GM18909 (cell line): ENCODE measurements around the gene NTM.

Experiments used
- ATAC-seq: cut with Tn5 transposase; IDR thresholded peaks from one replicate; pipeline ENCODE4 v1.9.1; 2021; ENCODE audit warnings: mild to moderate bottlenecking; ENCODE audit not compliant: unreplicated experiment, poor library complexity

Gene NTM

DNA sequence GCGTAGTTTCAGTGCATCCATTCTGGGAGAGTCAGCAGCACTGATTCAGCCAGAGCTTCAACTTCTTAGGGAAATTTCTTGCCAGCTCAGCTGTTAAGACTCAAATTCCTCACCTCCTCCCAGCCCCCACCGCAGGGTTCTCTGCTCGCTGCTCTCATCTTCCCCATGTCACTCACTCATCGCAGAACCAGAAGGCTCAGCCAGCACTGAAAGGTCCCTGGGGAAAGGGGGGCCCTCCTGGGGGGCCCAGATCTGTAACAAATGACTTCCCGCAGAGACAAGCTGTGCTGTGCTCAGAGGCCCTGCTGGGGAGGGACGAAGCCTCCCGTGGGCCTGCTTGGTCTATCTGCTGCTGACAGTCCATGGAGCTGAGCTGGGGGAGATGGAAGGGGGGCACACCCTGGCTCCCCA, 220.6 kb downstream of the NTM start:
- ATAC-seq = no peak

DNA sequence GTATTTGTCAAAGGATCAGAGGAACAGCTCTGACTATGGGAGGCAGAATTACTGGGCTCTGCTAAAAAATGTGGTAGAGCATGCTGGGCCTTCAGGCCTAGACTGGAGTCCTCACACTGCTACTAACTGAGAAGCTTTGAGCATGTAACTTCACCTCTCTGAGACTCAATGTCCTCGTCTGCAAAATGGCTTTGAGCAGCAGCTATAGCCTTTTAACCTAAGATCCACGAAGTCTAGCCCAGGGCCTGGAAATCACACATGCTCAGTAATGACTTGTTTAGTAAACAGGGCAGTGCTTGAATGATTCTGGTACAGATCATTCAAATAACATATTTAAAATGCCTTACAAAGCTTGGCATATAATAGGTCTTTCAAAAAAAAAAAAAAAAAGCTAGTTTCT, 221.7 kb downstream of the NTM start:
- ATAC-seq = no peak

DNA sequence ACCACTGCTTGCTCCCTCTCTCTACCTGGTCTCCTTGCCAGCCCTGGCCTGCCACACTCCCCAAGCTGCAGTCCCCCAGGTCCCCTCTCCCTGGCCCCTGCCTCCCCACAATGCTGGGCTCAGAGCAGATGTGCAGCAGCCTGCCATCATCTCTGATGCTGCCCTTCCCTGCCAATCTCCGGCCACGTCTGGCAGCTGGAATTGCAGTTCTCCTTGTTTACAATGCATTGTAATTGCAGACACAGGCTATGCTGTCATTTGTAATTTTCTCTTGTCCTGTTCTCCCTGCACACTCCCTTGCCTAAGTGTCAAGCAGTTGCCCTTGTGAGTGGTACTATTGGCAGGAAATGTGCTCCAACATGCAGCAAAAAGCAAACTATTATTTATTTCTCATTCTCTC, 222.3 kb downstream of the NTM start:
- ATAC-seq = no peak

DNA sequence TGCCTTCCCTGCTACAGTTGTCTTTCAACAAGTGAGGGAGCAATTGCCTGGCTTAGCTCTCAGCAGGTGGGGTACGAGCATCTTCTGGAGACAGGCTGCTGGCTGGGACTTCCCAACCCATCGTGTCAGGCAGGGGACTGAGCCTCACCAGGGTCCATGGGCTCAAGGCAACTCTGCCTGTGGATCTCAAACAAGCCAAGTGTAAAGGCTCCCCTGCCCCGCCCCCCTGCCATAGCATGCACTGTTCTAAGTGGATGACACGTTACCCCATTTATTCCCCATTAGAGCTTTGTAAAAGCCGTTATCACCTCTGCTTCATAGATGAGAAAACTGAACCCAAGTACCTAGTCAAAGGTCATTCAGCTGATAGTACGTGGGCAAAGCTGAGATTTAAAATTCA, 222.9 kb downstream of the NTM start:
- no peak for ATAC-seq

DNA sequence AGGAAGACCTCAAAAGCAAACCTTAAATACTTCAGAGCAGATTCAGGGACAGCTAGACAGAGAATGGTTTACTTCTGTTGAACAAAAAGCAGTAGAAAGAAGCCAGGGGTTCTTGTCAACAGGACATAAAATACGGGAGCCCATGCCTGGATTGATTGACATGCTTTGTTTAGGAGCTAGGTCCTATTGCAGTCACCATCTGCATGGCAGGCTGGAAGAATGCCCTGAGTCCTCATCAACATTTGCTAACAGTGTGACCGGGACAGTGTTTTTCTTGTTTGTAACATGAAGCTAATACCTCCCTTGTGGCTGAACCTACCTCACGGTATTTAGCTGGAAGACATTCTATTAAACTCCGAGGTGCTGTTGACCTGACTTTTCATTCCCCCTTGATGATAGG, 225.4 kb downstream of the NTM start:
- ATAC-seq = no peak

DNA sequence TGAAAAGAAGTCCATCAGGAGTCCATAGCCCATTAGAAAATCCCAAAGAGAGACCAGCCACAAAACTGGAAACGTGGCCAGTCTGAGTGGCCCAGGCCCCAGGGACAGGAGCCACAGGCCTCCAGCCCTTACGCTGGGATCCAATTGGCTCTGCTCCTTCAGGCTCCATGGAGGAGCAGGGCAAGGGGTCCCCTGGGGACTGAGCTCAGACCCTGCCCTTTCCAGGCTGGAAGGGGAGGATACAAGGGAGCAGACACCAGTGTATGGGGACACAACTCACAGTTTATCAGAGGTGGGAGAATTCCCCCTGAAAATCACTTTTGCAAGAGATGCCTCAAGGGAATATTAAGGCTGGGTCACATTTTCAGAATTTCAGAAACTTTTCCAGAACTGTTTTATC, 227.5 kb downstream of the NTM start:
- ATAC-seq = no peak

DNA sequence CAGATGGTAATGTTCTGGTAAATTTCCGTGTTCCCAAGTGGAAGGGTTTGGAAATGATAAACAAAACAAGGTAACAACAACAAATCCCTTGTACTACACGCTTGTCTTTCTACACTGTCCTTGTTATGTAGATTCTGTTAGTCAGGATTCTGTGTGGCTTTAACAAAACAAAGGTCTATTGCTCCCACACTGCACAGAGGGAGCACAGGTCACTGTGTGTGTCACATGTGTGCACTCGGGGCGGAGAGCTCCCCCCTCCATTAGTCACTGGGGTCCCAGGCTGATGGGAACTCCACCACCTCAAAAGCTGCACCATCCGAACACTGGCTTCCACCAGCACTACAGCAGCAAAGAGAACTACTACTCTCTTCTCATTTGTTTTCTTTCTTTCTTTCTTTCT, 227.9 kb downstream of the NTM start:
- ATAC-seq = no peak

DNA sequence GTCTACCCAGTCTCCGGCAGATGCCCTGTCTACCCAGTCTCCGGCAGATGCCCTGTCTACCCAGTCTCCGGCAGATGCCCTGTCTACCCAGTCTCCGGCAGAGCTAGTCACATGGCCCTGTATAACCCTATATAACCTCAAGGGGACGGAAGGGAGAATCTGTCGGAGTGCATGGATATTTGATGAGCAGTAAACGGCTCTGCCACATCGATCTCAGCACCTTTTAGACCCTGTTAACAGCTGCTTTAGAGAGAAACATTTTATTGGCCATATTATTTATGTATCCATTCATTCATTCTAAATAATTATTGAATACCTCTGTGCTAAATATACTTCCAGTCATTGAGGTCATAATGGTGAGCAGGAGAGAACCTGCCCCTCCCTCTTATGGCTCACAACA, 228.9 kb downstream of the NTM start:
- ATAC-seq = no peak

DNA sequence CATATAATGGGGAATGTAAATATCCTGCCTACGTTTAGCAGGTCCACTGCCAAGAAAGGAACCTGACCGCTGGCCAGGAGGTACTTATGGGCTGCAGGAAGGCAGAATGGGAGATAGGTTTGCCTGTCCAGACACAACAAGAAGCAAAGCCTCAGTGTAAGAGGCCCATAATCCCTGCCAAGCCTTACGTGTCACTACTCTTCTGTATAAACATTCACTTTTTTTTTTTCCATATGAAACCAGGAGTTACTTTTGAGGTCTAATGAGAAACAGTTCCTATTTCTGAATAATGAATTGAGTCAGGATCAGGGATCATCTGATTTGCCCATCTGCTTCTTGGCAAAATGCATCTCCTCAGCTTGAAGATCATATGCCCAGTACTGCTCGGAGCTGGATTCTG, 230.2 kb downstream of the NTM start:
- no peak for ATAC-seq

DNA sequence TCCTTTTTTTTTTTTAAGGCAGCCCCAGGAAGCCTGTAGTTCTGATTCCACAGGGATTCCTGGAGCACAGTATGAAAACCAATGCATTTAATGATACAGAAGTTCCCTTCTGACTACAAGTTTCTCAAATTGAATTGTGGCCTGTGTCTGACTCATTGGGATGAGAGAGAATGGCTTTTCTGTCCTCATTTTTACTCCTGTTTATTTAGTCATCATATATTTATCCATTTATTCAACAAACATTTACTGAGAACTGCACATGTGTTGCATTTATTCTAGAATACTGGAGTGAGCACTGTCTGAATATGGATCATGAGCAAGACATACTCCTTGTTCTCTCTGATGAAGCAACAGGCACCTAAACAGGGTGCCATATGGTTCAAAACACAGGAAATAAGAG, 231.2 kb downstream of the NTM start:
- no peak for ATAC-seq

DNA sequence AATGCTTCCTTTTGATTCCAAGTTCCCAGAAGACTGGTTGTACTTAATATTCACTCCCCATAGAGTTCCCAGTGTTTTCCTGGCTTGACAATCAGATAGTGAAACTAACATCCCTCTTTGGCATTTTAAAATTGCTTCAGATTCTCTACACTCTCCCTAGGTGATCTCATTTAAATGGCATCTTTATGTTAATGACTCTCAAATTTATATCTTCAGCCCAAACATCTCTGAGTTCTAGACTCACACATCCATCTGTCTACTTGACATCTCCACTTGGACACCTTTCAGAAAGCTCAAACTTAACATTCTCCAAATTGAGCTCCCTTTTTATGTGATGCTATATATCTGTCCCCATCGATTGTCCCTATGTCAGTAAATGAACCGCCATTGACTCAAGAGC, 232.0 kb downstream of the NTM start:
- no peak for ATAC-seq

DNA sequence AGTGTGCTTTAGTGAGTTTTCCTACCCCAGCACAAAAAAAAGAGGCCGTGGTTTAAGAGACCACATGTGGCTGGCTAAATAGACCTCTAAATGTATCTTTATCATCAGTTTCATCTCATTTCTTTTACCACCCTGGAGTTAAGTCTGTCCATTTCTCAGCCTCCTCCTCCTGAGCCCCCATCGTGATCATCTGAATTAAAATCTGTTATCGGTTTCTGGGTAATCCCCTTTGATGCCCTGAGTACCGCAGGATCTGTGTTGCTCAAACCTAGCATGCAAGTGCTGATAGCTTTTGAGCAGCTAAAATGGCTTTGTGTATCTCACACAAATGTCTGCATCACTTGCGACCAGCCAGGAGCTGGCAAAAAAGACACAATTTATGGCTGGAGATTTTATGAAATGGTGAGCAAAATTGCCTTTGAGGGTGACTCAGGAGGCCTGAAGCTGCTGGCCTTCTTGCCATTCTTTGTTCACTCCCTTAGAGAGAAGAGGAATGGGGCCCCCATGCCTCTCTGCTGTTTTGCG, 236.5 kb downstream of the NTM start:
- no peak for ATAC-seq

DNA sequence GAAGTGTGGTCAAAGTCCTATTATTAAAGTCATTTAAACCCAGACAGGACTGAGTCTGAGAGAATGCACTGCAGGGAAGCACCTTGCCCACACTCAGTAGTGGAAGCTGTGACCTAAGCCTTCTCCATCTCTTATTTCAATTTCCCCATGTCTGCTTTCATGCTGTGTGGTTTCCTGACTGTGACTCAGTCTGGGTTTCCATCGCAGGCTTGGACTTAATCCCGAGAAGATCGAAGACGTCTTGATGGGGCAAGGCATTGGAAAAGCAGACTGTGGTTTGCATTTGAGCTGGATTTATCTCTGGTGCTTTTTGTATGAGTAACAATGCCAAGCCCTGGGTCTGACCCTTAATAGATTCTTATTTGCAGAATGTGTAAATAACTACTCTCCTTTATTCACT, 238.9 kb downstream of the NTM start:
- ATAC-seq = no peak

DNA sequence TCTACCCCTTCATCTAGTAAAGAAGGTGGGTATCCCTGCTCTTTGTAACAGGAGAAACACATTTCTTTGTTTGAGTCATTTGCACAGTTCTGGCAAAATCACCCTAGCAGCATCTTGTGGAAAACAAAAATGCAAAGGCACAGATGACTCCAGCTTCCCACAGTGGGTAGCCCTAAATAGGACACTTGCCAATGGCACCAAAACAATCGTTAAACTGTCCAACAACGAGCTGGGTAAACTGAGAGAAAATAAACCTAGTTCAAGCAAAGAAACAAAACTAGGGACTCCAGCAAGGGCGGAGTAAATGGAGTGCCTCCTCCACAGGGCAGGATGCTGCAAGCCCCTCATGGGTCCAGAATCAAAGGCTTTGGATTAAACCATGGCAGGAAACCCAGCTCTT, 239.5 kb downstream of the NTM start:
- ATAC-seq = no peak

DNA sequence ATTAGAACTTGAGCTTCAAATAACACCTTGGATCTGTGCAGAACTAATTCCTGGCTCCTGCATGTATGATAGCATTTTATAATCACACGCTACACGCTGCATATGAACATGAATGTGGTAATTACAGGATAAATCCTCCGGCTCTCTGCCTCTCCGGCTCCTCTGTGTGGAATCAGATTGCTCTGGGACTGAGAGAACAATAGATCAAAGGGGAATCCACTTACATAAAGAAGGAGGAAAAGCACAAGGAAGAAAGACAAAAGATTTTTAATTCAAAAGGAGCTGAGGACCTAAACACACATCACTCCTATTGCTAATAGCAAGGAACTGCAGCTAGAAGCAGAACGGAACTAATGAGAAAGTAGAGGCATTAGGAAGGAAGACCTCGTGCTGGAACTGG, 240.9 kb downstream of the NTM start:
- ATAC-seq = no peak

DNA sequence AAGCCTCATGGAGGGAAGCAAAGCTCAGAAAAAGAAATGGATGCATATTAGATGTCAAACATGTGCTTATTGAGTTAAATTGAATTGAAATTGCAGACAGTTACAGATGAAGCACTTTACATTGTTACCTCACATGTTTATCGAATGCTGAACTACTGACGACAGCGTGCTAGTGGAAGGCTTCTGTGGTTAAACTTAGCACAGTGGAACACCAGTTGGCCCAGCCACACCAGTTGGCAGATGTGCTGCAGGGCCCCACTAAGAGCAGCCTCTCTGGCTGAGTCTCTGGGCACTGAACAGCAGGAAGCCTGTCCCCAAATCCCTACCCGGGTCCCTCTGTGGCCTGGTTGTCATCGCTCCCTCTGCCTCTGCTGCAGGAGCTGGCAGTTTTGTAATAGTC, 242.1 kb downstream of the NTM start:
- ATAC-seq = no peak

DNA sequence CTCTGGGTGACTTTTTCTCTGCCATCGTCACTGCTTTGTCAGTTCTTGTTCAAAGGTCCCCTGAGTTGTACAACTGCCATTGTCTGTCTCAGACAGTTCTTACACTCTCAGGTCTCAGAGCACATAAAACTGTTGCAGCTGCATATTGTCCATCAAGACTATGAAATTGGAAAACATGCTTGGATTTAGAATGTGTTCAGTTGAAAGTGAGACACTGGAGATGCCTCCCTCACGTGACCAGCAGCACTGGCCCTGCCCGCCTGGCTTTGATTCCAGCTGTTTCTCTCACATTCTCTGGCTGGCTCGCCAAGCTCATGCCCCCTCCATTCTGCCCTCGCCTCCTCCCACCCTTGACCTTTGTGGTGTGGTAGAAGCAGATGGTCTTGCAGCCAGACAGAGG, 244.2 kb downstream of the NTM start:
- ATAC-seq = no peak

DNA sequence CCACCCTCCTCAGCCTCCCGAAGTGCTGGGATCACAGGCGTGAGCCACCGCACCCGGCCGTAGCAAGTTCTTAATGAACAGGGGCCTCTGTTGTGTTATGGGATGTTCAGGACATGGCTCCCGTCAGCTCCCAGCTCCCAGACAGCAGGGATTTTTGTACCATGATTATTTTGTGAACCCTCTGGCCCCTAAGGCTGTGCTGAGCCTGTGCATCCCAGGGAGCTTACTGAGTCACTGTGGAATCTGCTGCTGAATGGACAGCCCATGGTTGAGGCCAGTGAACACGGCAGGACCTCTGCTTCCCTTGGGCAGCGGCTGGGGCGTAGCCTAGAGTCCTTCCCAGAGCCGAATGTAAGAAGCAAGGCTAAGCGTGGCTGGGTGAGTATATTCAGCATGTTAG, 245.2 kb downstream of the NTM start:
- ATAC-seq = no peak

DNA sequence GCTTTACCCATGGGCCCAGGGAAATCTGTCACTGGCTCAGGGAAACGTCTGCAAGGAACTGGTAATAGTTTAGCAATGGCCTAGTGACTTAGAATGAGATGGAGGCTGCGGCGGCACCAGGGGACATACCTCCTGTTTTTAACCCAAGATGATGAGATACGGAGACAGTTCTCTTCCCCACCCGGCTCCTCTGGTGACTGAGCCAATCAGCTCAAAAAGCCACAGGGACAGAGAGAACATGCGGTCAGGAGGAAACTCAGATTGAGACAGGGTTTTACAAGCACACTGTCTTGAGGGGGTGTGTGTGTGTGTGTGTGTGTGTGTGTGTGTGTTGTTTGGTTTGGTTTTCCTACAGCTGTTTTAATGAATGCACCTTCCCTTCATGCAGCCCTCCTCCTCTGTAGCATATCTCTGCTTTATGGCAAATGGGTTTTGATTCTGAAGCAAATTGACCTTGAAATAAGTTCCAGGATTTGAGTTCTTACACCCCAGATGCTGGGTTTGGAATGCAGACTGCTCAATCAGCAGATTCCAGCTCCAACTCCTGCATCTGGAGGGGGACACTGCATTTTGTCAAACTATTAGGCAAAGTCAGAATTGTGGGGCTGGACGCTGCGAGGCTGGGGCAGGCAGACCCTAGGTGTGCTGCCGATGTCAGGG, 246.2 kb downstream of the NTM start:
- no peak for ATAC-seq

DNA sequence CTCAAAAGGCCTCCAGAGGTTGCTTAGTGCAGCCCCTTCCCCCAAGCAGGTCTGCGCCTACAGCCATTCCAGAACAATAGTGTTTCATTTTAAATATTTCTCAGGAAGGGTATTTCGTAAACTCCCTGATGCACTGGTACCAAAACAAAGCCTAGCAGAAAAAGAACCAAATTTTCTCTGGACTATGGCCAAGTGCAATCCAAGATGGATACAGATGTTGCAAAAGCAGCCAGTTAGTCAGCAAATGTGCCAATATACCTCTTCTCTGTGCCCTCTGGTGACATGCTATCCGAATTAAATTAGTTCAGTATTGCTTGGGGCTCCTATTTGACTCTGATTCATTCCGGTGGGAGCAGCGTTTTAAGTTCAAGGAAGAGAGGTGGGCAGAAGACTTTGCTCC, 247.8 kb downstream of the NTM start:
- no peak for ATAC-seq

DNA sequence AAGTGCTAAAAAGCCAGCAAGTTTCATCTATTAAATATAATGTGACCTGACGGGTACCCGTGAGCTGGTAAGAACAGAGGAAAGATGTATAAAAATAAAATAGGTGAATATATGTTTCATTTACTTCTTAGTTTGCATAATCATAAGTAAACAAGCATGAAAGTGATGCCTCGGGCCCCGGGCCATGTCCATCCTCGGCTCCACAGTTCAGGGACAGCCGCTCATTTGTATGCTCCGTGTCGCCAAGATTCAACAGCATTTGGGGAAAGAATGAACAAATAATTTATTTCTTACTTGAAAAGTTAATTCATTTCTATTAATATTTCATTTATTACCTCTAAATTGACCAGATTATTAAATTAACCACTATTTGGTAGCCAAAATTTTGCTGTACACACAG, 251.8 kb downstream of the NTM start:
- no peak for ATAC-seq

DNA sequence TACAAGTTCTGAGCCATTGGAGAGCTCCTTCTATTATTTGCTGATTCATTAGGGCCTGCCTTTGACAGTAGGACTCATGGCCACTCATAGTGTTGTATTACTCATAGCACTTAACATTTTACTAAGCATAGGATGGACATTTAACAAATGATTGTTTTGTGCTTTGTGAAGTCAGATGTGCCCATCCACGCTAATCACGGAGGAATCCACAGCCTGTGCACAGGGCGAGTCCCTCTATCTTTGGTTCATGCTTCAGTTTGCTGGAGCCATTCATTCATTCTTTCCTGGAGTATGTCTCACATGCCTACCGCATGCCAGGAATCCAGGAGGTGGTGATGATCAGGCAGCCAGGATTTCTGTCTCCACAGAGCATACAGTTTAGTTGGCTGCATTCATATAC, 254.1 kb downstream of the NTM start:
- no peak for ATAC-seq

DNA sequence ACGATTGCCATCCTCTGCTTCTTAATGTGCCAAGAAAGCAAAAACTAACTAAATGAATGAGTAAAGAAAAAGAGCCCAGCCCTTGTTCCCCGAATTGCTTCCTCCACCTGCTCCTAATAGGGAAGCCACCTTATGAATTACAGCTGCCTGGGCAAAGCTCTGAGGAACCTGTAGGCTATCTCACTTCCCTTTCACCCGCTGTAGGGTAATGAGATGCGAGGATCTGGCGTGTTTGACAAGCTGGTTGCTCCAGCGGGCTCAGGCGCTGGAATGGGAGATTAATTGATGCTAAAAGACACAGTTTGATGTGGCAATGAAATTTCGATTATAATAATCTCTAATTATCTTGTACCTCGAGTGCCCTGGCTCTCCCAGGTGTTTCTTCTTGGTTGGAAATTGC, 256.4 kb downstream of the NTM start:
- no peak for ATAC-seq
